ENCODE data around the gene NRXN2. TPM values are rescaled to one million over a fixed set of nuclear protein-coding genes. Genes with fewer than 3 reads are reported as not detected.
A peak's percentile ranks its signal among the peaks of the same experiment; 100 is the strongest.

NRXN2 gene
- total RNA-seq, 1 donor from 2014 or later = 0.72 TPM

- DNase-seq = no peak
- no peak for TF ChIP-seq CTCF (IDR thresholded peaks at IDR 0.05)
- intact Hi-C loops (cut with DNase I) = no loop called here
- Histone ChIP-seq H3K27ac (no peak overlapping the region), H3K27me3 (no peaks in the 10 kb centered on the region), H3K9me3 (no peaks in the 10 kb centered on the region), H3K36me3 (peaks cover 6% of the 10 kb centered on the region), H3K4me3 (no peak overlapping the region), H3K4me1 (peaks cover under 1% of the 10 kb centered on the region)
- ATAC-seq = no peak
Measured at GRCh38 chr11:64736654-64737053, 13.7 kb upstream of the NRXN2 start.

- Histone ChIP-seq H3K36me3 (peaks cover 6% of the 10 kb centered on the region), H3K4me3 (no peak overlapping the region), H3K27me3 (no peaks in the 10 kb centered on the region), H3K27ac (no peak overlapping the region), H3K4me1 (no peaks in the 10 kb centered on the region), H3K9me3 (no peaks in the 10 kb centered on the region)
- intact Hi-C loops (cut with DNase I) = no loop called here
- TF ChIP-seq CTCF (IDR thresholded peaks at IDR 0.05) = no peak
- no peak for DNase-seq
- no peak for ATAC-seq
Measured at GRCh38 chr11:64735725-64736259, 12.8 kb upstream of the NRXN2 start.

DNA sequence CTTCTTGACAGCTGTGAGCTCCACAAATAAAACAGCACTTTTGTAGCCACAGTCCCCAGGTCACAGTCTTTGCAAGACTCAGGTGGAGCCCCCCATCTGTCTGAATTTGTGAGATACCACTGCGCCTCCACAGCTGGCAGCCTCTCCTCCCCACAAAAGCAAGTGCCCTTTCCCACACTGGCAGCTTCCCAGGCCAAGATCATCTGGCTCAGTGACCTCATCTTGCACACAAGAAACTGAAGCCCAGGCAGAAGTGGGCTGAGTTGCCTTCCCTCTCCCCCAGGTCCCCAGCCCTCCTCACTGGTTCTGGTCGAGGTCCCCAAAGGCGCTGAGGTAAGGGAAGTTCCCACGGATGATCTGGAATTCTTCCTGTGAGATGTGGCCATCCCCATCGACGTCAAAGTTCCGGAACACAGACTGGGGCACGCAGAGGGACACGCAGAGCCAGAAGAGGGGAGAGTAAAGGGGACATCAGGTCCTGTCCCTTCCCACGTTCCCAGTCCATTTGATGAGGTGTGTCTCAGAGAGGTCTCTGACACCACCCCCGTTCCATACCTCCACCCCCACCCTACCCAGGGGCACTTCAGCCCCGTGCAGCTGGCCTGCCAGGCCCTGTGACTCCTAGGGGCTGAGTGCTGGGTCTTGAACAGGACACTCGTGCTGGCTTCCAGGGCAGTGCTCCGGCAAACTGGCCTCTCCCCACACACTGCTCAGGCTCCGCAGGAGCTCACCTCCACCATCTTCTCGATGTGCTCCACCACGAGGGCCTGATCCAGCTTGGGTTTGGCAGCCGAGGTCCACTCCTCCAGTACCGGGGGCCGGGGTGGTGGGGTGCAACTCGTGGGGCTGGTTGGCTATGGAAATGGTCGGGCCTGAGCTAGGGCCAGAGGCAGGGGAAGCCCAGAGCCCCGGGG lies 12.1 kb upstream of the NRXN2 start:
- H3K9me3 ChIP-seq = no peaks in the 10 kb centered on the region
- intact Hi-C loops (cut with DNase I) = no loop called here
- DNase-seq (no peak), ATAC-seq (peak; percentile 18)
- H3K4me1 ChIP-seq = no peaks in the 10 kb centered on the region
- H3K36me3 ChIP-seq = peaks cover 6% of the 10 kb centered on the region
- H3K27me3 ChIP-seq = no peaks in the 10 kb centered on the region
- no peak overlapping the region for H3K4me3 ChIP-seq
- TF ChIP-seq CTCF (IDR thresholded peaks at IDR 0.05) = no peak
- no peak overlapping the region for H3K27ac ChIP-seq

DNA sequence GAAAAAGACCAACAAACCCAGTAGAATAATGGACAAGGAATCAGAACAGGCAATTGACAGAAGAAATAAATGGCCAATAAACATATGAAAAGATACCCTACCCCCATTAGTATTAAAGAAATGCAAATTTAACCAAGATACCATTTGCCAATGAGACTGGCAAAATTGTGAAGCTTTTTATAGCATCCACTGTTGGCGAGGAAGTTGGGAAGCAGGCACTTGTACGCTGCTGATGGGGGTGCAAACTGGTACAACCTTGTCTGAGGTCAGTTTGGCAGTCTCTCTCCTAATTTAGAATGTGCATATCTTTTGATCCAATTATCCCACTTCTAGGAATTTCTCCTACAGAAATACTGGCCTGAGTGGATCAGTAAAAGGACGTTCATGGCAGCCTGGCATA lies 8.6 kb upstream of the NRXN2 start:
- intact Hi-C loops (cut with DNase I) = no loop called here

GRCh38 chr11:64729851-64730382 lies 6.9 kb upstream of the NRXN2 start:
- intact Hi-C loops (cut with DNase I) = no loop called here
- DNase-seq (peak; percentile 73), ATAC-seq (peak; percentile 74)
- H3K9me3 ChIP-seq = no peaks in the 10 kb centered on the region
- no peak overlapping the region for H3K4me3 ChIP-seq
- no peaks in the 10 kb centered on the region for H3K4me1 ChIP-seq
- H3K36me3 ChIP-seq = no peaks in the 10 kb centered on the region
- H3K27me3 ChIP-seq = no peaks in the 10 kb centered on the region
- no peak overlapping the region for H3K27ac ChIP-seq
- no peak for TF ChIP-seq CTCF (IDR thresholded peaks at IDR 0.05)

More for the DNA sequence above, 8.6 kb upstream of the NRXN2 start:
- H3K4me3 ChIP-seq = no peak overlapping the region
- H3K27ac ChIP-seq = no peak overlapping the region
- DNase-seq (no peak), ATAC-seq (no peak)
- no peaks in the 10 kb centered on the region for H3K9me3 ChIP-seq
- H3K4me1 ChIP-seq = no peaks in the 10 kb centered on the region
- TF ChIP-seq CTCF (IDR thresholded peaks at IDR 0.05) = no peak
- H3K27me3 ChIP-seq = no peaks in the 10 kb centered on the region
- no peaks in the 10 kb centered on the region for H3K36me3 ChIP-seq
